Forelimb muscle (tissue), 1 donor: ENCODE measurements around the gene HSPA12A. TPM values are rescaled to one million over a fixed set of nuclear protein-coding genes. Genes with fewer than 3 reads are reported as not detected.

Source experiments
- DNase-seq: peaks from one replicate; pipeline ENCODE4 v3.0.0-alpha.2; 2013; ENCODE audit warnings: low read depth
- polyA plus RNA-seq: library from polyadenylated mRNA; unstranded; fragments of 120-200 nt; gene quantifications from one replicate; pipeline ENCODE4 v1.2.1, GENCODE V29; 2013; ENCODE audit not compliant: insufficient read length

HSPA12A gene
- polyA plus RNA-seq, 1 donor: 5.3 TPM

- no peak for DNase-seq
Measured at GRCh38 chr10:116692225-116692624, 50.1 kb downstream of the HSPA12A start.

- peak; percentile 60 for DNase-seq
Measured at GRCh38 chr10:116691635-116692034, 50.7 kb downstream of the HSPA12A start.

- peak; percentile 31 for DNase-seq
Measured at GRCh38 chr10:116690356-116691322, 51.7 kb downstream of the HSPA12A start.

GRCh38 chr10:116689744-116690143 lies 52.6 kb downstream of the HSPA12A start:
- no peak for DNase-seq

GRCh38 chr10:116688741-116689495 lies 53.4 kb downstream of the HSPA12A start:
- no peak for DNase-seq

- DNase-seq: no peak
Measured at GRCh38 chr10:116688241-116688711, 54.1 kb downstream of the HSPA12A start.

GRCh38 chr10:116687633-116688032 lies 54.7 kb downstream of the HSPA12A start:
- no peak for DNase-seq

GRCh38 chr10:116686632-116687031 lies 55.7 kb downstream of the HSPA12A start:
- no peak for DNase-seq

GRCh38 chr10:116685807-116686206 lies 56.6 kb downstream of the HSPA12A start:
- no peak for DNase-seq

- DNase-seq: no peak
Measured at GRCh38 chr10:116684781-116685180, 57.6 kb downstream of the HSPA12A start.

GRCh38 chr10:116683821-116684220 lies 58.5 kb downstream of the HSPA12A start:
- DNase-seq: no peak

- no peak for DNase-seq
Measured at GRCh38 chr10:116683166-116683565, 59.2 kb downstream of the HSPA12A start.

GRCh38 chr10:116679351-116679750 lies 63.0 kb downstream of the HSPA12A start:
- no peak for DNase-seq

- no peak for DNase-seq
Measured at GRCh38 chr10:116676633-116677032, 65.7 kb downstream of the HSPA12A start.

GRCh38 chr10:116676118-116676517 lies 66.2 kb downstream of the HSPA12A start:
- DNase-seq: no peak

GRCh38 chr10:116674901-116675423 lies 67.4 kb downstream of the HSPA12A start:
- no peak for DNase-seq

GRCh38 chr10:116673866-116674265 lies 68.5 kb downstream of the HSPA12A start:
- DNase-seq: no peak

GRCh38 chr10:116672891-116673290 lies 69.5 kb downstream of the HSPA12A start:
- no peak for DNase-seq

- no peak for DNase-seq
Measured at GRCh38 chr10:116671274-116671926, 71.0 kb downstream of the HSPA12A start.

- no peak for DNase-seq
Measured at GRCh38 chr10:116670706-116671105, 71.7 kb downstream of the HSPA12A start.

- no peak for DNase-seq
Measured at GRCh38 chr10:116669832-116670644, 72.3 kb downstream of the HSPA12A start.
